OCI-LY3 (cell line): Measurements from ENCODE around the gene POLR3H.

Source experiments
- CTCF ChIP-seq: fragments of 200-600, 300-600 bp; sonication (generic); IDR thresholded peaks from 2 replicates; pipeline ENCODE4 v1.5.1; 2014; ENCODE audit warnings: antibody characterized with exemption, low read length, low read depth
- EZH2phosphoT487 ChIP-seq: fragments of 200-600 bp; shearing (Covaris generic); IDR thresholded peaks from 2 replicates; pipeline ENCODE4 v1.6.1; 2018; ENCODE audit warnings: antibody characterized with exemption, mixed run types, low read depth

- TF ChIP-seq CTCF (peak; percentile 8; the same call in 1 of the 2 replicates), EZH2phosphoT487 (no peak)
These were observed 9.0 kb downstream of the POLR3H start for GRCh38 chr22:41535244-41535643.
